GM12874 (cell line): ENCODE results near the gene GHRL.

ENCODE experiments used
- TF ChIP-seq, protein P1 (sequence below): IDR thresholded peaks from 2 replicates; pipeline ENCODE4 v1.5.1; 2011; ENCODE audit warnings: low read depth, mild to moderate bottlenecking, control low read depth, low read length, moderate library complexity; ENCODE audit not compliant: insufficient read depth

GHRL gene

DNA sequence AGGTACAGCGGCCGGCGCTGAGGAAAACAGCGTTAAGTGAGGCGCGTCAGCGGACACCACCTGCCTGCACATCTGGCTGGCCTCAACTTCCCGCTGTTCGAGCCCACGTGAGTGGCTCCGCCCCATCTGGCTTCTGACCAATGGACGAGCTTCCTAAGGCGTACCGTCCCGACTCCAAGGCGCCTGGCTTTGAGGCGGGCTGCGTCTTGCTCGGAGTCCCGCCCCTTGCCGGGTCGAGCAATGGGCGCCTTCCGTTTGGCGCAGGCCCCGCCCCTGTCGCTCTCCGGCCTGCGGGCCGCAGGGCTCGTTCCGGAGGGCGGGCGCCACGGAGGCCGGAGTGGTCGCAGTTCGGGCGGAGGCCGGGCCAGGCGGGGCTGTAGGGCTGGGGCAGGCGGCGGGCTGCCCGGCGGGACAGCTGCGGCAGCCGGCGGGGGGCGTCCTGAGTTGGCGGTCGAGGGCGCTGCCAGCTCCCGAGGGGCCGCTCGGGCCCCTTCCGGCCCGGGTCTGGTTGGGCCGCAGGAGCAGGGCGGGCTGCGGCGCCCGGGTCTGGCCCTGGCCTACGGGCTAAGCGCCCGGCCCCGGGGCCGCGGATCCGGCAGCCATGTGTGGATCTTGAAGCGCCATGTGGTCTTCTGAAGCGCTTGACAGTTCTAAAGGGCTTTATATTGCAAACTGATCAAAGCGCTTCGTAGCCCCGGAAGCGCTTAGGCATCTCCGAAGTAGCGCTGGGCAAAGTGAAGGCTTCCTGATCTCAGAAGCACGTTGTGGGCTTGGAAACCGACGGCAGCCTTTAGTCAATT is 44.4 kb downstream of the GHRL start, which contains the start of gene TATDN2:
TATDN2 (plus strand) TSS at position 276 of the 800 bp plus-strand sequence. CDS start 742 bp downstream, outside the sequence.
- TF ChIP-seq, protein P1, sequence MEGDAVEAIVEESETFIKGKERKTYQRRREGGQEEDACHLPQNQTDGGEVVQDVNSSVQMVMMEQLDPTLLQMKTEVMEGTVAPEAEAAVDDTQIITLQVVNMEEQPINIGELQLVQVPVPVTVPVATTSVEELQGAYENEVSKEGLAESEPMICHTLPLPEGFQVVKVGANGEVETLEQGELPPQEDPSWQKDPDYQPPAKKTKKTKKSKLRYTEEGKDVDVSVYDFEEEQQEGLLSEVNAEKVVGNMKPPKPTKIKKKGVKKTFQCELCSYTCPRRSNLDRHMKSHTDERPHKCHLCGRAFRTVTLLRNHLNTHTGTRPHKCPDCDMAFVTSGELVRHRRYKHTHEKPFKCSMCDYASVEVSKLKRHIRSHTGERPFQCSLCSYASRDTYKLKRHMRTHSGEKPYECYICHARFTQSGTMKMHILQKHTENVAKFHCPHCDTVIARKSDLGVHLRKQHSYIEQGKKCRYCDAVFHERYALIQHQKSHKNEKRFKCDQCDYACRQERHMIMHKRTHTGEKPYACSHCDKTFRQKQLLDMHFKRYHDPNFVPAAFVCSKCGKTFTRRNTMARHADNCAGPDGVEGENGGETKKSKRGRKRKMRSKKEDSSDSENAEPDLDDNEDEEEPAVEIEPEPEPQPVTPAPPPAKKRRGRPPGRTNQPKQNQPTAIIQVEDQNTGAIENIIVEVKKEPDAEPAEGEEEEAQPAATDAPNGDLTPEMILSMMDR, result no peak

DNA sequence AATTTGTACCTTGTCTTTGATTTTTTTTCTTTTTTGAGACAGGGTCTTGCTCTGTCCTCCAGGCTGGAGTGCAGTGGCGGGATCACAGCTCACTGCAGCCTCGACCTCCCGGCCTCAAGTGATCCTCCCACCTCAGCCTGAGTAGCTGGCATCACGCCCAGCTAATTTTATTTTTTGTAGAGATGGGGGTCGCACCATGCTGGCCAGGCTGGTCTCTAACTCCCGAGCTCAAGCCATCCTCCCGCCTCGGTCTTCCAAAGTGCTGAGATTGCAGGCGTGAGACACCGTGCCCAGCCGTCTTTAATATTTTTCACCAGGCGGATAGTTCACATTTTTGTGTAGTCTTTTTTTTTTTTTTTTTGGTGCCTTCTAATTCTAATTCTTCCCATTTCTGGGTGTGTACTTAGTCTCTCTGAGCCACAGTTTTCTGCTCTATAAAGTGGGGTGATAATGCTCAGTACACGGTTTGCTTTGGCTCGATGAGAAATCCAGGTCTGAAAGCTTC is 45.0 kb downstream of the GHRL start:
- TF ChIP-seq, protein P1, result no peak

DNA sequence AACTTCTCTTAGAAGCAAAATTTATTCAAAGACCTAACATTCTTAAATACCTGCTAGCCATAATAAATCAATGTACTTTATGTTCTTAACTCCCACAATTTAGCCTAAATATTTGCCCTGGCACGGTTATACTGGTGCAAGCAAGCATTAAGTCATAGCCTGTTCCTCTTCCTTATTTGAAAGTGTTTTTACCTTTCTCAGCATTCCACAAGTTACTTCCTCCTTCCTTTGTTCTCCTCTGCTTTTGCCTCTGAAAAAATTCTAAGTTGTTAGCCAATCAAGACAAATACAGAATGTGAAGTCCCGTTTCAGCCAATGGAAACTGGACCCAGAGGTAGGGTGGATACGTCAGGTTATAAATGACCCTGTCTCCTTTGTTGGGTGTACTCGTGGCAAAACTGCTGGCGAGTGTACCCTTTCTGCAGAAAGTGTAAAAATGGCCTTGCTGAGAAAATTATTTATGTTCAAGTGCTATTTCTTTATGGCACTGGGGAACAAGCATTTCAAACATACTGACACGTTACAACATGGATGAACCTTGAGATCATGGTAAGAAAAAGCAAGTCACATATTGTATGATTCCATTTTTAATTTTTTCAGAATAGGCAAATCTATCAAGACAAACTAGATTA is 47.5 kb downstream of the GHRL start:
- TF ChIP-seq, protein P1, result no peak

DNA sequence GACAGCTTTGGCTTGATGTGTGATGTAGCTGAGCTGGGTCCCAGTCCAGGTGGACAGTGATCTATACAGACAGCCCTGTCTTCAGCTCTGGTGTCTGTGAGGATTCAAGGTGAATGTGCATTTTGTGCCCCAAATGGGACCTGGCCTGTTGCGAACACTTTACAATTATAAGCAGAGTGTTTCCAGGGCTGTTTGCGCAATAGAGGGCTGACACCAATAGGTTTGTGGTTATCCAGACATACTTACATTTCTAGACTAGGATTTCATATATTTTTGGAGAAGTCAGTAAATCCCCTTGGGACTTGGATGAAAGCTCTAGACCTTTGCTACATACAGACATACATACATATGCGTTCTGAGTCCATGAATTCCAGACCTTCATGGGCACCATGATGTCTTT is 48.7 kb downstream of the GHRL start:
- TF ChIP-seq, protein P1, result no peak

DNA sequence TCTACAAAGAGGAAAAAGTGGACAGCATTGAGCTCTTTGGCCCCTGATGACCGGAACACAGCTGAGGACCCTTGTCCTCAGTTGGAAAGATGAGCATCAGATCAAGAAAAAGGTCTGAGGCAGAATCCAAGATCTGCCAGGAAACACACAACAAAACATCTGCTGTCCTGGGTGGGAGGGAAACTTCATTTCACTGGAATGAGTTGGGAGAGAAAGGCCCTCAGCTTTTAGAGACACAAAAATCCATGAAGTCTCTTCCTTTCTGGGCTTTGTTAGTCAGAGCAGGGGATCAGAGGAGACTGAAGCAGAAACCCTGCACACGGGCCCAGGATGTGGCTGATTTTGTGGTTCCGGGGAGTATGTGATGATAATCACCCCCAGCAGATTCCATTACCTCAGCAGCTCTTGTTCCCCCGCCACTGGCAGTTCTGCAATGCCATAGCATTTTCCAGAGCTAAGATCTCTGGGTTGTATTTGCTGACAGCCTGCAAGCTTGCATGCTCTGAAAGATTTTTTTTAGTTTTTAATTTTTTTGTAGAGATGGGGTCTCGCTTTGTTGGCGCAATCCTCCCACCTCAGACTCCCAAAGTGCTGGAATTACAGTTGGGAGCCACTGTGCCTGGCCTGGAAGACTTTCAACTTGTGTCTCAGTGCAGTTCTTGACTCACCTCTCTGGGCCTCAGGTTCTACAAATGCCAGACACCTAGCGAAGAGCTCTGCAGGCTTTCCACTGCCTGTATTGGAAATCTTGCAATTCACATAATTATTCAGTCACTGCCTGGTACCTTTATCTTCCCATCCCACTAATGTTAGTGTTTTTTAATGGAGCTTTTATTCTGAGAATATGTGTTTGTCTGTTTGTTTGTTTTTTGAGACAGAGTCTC is 50.3 kb downstream of the GHRL start:
- TF ChIP-seq, protein P1, result no peak

DNA sequence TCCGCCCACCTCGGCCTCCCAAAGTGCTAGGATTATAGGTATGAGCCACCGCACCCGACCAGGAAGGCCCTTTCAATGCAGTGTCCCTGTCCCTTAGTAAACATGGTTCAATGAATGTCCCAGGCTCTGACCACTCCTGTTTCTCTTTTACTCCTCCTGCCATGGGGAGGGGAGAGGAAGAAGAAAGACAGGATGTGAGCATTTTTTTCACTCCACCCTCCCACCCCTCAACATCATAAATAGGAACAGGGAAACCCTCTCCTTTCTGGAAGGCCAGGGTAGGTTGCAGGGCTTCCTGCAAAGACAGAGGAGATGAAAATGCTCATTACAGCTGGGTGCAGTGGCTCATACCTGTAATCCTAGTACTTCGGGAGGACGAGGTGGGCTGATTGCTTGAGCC is 51.9 kb downstream of the GHRL start:
- TF ChIP-seq, protein P1, result no peak
